Panc1 (cell line): ENCODE measurements around the gene LILRA2. TPM values are rescaled to one million over a fixed set of nuclear protein-coding genes. Genes with fewer than 3 reads are reported as not detected.

Experiments
- ATAC-seq: fragments of 200-7000 bp; cut with Tn5 transposase; 2 replicates; pipeline ENCODE4 v1.9.1; 2020; ENCODE audit warnings: mild to moderate bottlenecking, moderate library complexity
- Bru-seq: library from RNA; stranded (reverse); fragments of 400-500 nt; gene quantifications from one replicate; lab custom pipeline; 2021; lab: Mats Ljungman, UMichigan
- BruChase-seq, 2 experiments: library from RNA; stranded (reverse); fragments of 400-500 nt; gene quantifications; one replicate each; lab custom pipeline; 2021; lab: Mats Ljungman, UMichigan
- BruUV-seq: library from RNA; stranded (reverse); fragments of 400-500 nt; replicated peaks from 2 replicates; lab custom pipeline; 2021; lab: Mats Ljungman, UMichigan
- CTCF ChIA-PET: fragments of 300-600 bp; sonication (Branson Sonifier 250); formaldehyde crosslinking; loops from one replicate; lab custom pipeline; 2022; ENCODE audit warnings: antibody characterized with exemption; lab: Charles Lee
- POLR2A ChIA-PET: fragments of 300-600 bp; sonication (Branson Sonifier 250); formaldehyde crosslinking; loops from one replicate; lab custom pipeline; 2022; ENCODE audit warnings: antibody characterized with exemption; lab: Charles Lee
- DNase-seq: peaks from one replicate; pipeline ENCODE4 v3.0.0-alpha.2; 2010; ENCODE audit warnings: low read depth, low spot score
- H3K27ac ChIP-seq: 2 replicates; pipeline ENCODE4 v1.5.1; 2011; ENCODE audit warnings: mild to moderate bottlenecking, low read length, inconsistent platforms
- H3K27me3 ChIP-seq: fragments of 200-500 bp; sonication (Bioruptor generic); 2 replicates; pipeline ENCODE4 v1.6.0; 2014; ENCODE audit warnings: low read length, inconsistent platforms; ENCODE audit not compliant: control insufficient read depth, insufficient read depth
- H3K36me3 ChIP-seq: fragments of 200-500 bp; sonication (Bioruptor generic); 2 replicates; pipeline ENCODE4 v1.5.1; 2014; ENCODE audit warnings: inconsistent platforms, mild to moderate bottlenecking, low read length, moderate library complexity; ENCODE audit not compliant: control insufficient read depth, insufficient read depth
- H3K4me1 ChIP-seq: 2 replicates; pipeline ENCODE4 v1.5.1; 2011; ENCODE audit warnings: inconsistent platforms, mild to moderate bottlenecking, low read length, moderate library complexity; ENCODE audit not compliant: control insufficient read depth, insufficient read depth
- H3K4me3 ChIP-seq, 2 experiments: 2 replicates each; pipeline ENCODE4 v1.5.1; 2011 to 2012; ENCODE audit warnings: low read depth in 2 of 2, low read length in 2 of 2, mild to moderate bottlenecking in 2 of 2, inconsistent platforms in 1 of 2, moderate library complexity in 1 of 2
- H3K9me3 ChIP-seq: fragments of 200-500 bp; sonication (Bioruptor generic); 2 replicates; pipeline ENCODE4 v1.5.1; 2014; ENCODE audit warnings: low read depth, mild to moderate bottlenecking, inconsistent platforms, low read length, moderate library complexity; ENCODE audit not compliant: control insufficient read depth, insufficient read depth
- CTCF ChIP-seq: fragments of 450-650 bp; IDR thresholded peaks from 2 replicates; pipeline ENCODE4 v1.5.1; 2017; ENCODE audit warnings: mild to moderate bottlenecking
- POLR2AphosphoS5 ChIP-seq: IDR thresholded peaks from 2 replicates; pipeline ENCODE4 v1.6.1; 2012; ENCODE audit warnings: mild to moderate bottlenecking, low read depth, low read length, moderate library complexity
- REST ChIP-seq, 2 experiments: IDR thresholded peaks; 2 replicates each; pipeline ENCODE4 v1.6.1; 2011 to 2012; ENCODE audit warnings: low read depth in 2 of 2, control low read depth in 1 of 2, low read length in 1 of 2, mild to moderate bottlenecking in 1 of 2, moderate library complexity in 1 of 2; ENCODE audit not compliant: insufficient read depth in 1 of 2
- SIN3A ChIP-seq: IDR thresholded peaks from 2 replicates; pipeline ENCODE4 v1.6.1; 2012; ENCODE audit warnings: low read depth, mild to moderate bottlenecking, low read length, moderate library complexity, borderline replicate concordance; ENCODE audit not compliant: insufficient read depth
- TCF7L2 ChIP-seq: IDR thresholded peaks from 2 replicates; pipeline ENCODE4 v1.6.1; 2011; ENCODE audit warnings: mild to moderate bottlenecking, low read depth, low read length, inconsistent platforms
- in situ Hi-C: cut with HindIII; loops from 2 replicates; pipeline ENCODE4 v1.10.0; 2016; ENCODE audit warnings: low sequenced_read_pairs, low pct_unique_long_range_greater_than_20kb
- intact Hi-C: fragments of 100-400 bp; cut with micrococcal nuclease; formaldehyde crosslinking; loops from one replicate; pipeline ENCODE4 v1.10.0; 2022; ENCODE audit not compliant: unreplicated experiment
- long read RNA-seq: library from polyadenylated mRNA; unstranded; transcript quantifications from one replicate; pipeline ENCODE4 v2.0.0, GENCODE V29; 2021; ENCODE audit not compliant: unreplicated experiment
- polyA plus RNA-seq: library from polyadenylated mRNA; unstranded; fragments of >200 nt; gene quantifications from one replicate; pipeline ENCODE4 v1.2.1, GENCODE V29; 2012; ENCODE audit warnings: missing spikeins; ENCODE audit not compliant: insufficient read length
- total RNA-seq: library from RNA; stranded (reverse); gene quantifications from one replicate; pipeline ENCODE4 v1.2.1, GENCODE V29; 2021; ENCODE audit not compliant: unreplicated experiment

Gene LILRA2
- not detected for total RNA-seq
- not detected for polyA plus RNA-seq
- percentile 10 among the genes with signal in this experiment for Bru-seq, nascent RNA
- percentile 6 among the genes with signal in this experiment for BruChase-seq, experiment 1, labeled RNA remaining after a 2-hour chase
- percentile 3 among the genes with signal in this experiment for BruChase-seq, experiment 2, labeled RNA remaining after a 6-hour chase
- long read RNA-seq, result 0 reads

- no peak within 1 kb of the TSS for H3K27ac ChIP-seq
- H3K4me3 ChIP-seq, result no peak within 1 kb of the TSS
- H3K4me1 ChIP-seq, result no peaks in the 10 kb centered on the region
- ChIA-PET CTCF (no interaction called here), POLR2A (no interaction called here)
- BruUV-seq, result no TSS peak
- DNase-seq (no peak), ATAC-seq (peak; percentile 60; the same call in 1 of the 2 replicates)
- H3K27me3 ChIP-seq, result peaks cover 32% of the 10 kb centered on the region
- no peaks in the 10 kb centered on the region for H3K9me3 ChIP-seq
- H3K36me3 ChIP-seq, result no peaks in the 10 kb centered on the region
- in situ Hi-C loops (loop anchor here (10.0 kb wide), 1 partner anchor 101 kb away; no protein-coding TSS in a partner anchor), intact Hi-C loops (no loop called here)
- TF ChIP-seq TCF7L2, result no peak
- TF ChIP-seq REST (IDR thresholded peaks at IDR 0.05; ENCODE audit: insufficient read depth in 1 of 2, low read depth in 2 of 2, low read length in 1 of 2), result no peak
- no peak for TF ChIP-seq SIN3A
- TF ChIP-seq CTCF, result no peak
- no peak for TF ChIP-seq POLR2AphosphoS5
Observed at GRCh38 chr19:54573330-54573872, at the start of gene LILRA2. Gene LILRA2, plus strand, starts transcription at chr19:54573790. Its CDS starts 89 bp downstream, at chr19:54573879.

GRCh38 chr19:54525636-54526035 lies 48.0 kb upstream of the LILRA2 start:
- BruUV-seq, result no TSS peak
- Histone ChIP-seq H3K27ac (no peak overlapping the region), H3K4me1 (no peaks in the 10 kb centered on the region), H3K36me3 (no peaks in the 10 kb centered on the region), H3K4me3 (no peak overlapping the region), H3K27me3 (peaks cover 15% of the 10 kb centered on the region), H3K9me3 (no peaks in the 10 kb centered on the region)
- ChIA-PET CTCF (no interaction called here), POLR2A (no interaction called here)
- TF ChIP-seq CTCF (no peak), SIN3A (no peak), POLR2AphosphoS5 (no peak), TCF7L2 (no peak), REST (IDR thresholded peaks at IDR 0.05; ENCODE audit: insufficient read depth in 1 of 2, low read depth in 2 of 2, low read length in 1 of 2) (no peak)
- no peak for DNase-seq
- in situ Hi-C loops (no loop called here), intact Hi-C loops (no loop called here)
- ATAC-seq, result no peak
